Hematopoietic multipotent progenitor cell treated with erythropoietin and hydrocortisone succinate and interleukin-3 and kit ligand, for 8 days (in vitro differentiated cells): ENCODE results near the gene TPRG1.

ENCODE experiments used
- DNase-seq: peaks from one replicate; pipeline ENCODE4 v3.0.0-alpha.2; 2015

Gene TPRG1

GRCh38 chr3:189282741-189283140 lies 111.0 kb downstream of the TPRG1 start:
- DNase-seq, result no peak

GRCh38 chr3:189286188-189286587 lies 114.4 kb downstream of the TPRG1 start:
- DNase-seq, result no peak

GRCh38 chr3:189286916-189287315 lies 115.1 kb downstream of the TPRG1 start:
- DNase-seq, result no peak

GRCh38 chr3:189288348-189289235 lies 116.8 kb downstream of the TPRG1 start:
- DNase-seq, result no peak

- no peak for DNase-seq
Measured at GRCh38 chr3:189289251-189289650, 117.5 kb downstream of the TPRG1 start.

- no peak for DNase-seq
Measured at GRCh38 chr3:189292667-189293484, 121.1 kb downstream of the TPRG1 start.

GRCh38 chr3:189294649-189295048 lies 122.9 kb downstream of the TPRG1 start:
- DNase-seq, result no peak

- no peak for DNase-seq
Measured at GRCh38 chr3:189295089-189295488, 123.3 kb downstream of the TPRG1 start.

GRCh38 chr3:189297932-189298331 lies 126.2 kb downstream of the TPRG1 start:
- no peak for DNase-seq

- no peak for DNase-seq
Measured at GRCh38 chr3:189298469-189299375, 127.0 kb downstream of the TPRG1 start.

- DNase-seq, result no peak
Measured at GRCh38 chr3:189300345-189300744, 128.6 kb downstream of the TPRG1 start.

- DNase-seq, result no peak
Measured at GRCh38 chr3:189301479-189301878, 129.7 kb downstream of the TPRG1 start.

GRCh38 chr3:189303584-189303983 lies 131.8 kb downstream of the TPRG1 start:
- DNase-seq, result no peak

GRCh38 chr3:189304465-189305351 lies 132.9 kb downstream of the TPRG1 start:
- no peak for DNase-seq

GRCh38 chr3:189305412-189305811 lies 133.6 kb downstream of the TPRG1 start:
- DNase-seq, result no peak

- no peak for DNase-seq
Measured at GRCh38 chr3:189307963-189308362, 136.2 kb downstream of the TPRG1 start.

GRCh38 chr3:189308608-189309007 lies 136.8 kb downstream of the TPRG1 start:
- no peak for DNase-seq

- DNase-seq, result no peak
Measured at GRCh38 chr3:189309400-189309975, 137.7 kb downstream of the TPRG1 start.

GRCh38 chr3:189311521-189311920 lies 139.8 kb downstream of the TPRG1 start:
- no peak for DNase-seq

- no peak for DNase-seq
Measured at GRCh38 chr3:189312866-189313265, 141.1 kb downstream of the TPRG1 start.

- no peak for DNase-seq
Measured at GRCh38 chr3:189316296-189317019, 144.7 kb downstream of the TPRG1 start.
